Aortic smooth muscle cell (primary cell): ENCODE measurements around the gene CLCA2. TPM values are rescaled to one million over a fixed set of nuclear protein-coding genes. Genes with fewer than 3 reads are reported as not detected.

ENCODE experiments used
- total RNA-seq: library from RNA; depleted of rRNA; stranded (reverse); fragments of >200 nt; gene quantifications from 2 replicates; pipeline ENCODE4 v1.2.3, GENCODE V29; 2014

The CLCA2 gene, protein sequence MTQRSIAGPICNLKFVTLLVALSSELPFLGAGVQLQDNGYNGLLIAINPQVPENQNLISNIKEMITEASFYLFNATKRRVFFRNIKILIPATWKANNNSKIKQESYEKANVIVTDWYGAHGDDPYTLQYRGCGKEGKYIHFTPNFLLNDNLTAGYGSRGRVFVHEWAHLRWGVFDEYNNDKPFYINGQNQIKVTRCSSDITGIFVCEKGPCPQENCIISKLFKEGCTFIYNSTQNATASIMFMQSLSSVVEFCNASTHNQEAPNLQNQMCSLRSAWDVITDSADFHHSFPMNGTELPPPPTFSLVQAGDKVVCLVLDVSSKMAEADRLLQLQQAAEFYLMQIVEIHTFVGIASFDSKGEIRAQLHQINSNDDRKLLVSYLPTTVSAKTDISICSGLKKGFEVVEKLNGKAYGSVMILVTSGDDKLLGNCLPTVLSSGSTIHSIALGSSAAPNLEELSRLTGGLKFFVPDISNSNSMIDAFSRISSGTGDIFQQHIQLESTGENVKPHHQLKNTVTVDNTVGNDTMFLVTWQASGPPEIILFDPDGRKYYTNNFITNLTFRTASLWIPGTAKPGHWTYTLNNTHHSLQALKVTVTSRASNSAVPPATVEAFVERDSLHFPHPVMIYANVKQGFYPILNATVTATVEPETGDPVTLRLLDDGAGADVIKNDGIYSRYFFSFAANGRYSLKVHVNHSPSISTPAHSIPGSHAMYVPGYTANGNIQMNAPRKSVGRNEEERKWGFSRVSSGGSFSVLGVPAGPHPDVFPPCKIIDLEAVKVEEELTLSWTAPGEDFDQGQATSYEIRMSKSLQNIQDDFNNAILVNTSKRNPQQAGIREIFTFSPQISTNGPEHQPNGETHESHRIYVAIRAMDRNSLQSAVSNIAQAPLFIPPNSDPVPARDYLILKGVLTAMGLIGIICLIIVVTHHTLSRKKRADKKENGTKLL
- 0.26 and 1.2 TPM in 2 replicates for total RNA-seq

DNA sequence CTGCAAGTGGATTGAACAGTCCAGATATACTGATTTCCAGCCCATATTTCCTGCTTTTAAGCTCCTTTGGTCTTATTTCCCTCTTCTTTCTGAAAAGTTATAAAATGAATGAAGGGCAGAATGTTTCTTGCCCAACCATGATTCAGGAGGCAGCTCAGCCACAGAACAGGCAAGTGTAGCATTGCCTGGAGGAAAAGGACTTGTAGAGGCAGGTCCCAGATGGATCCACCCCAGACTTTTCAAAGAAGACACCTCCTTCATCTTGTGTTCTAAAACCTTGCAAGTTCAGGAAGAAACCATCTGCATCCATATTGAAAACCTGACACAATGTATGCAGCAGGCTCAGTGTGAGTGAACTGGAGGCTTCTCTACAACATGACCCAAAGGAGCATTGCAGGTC, at the start of gene CLCA2:
Gene CLCA2 (plus strand): TSS at position 299 of the 400 bp plus-strand sequence. CDS start 77 bp downstream, at position 376.

DNA sequence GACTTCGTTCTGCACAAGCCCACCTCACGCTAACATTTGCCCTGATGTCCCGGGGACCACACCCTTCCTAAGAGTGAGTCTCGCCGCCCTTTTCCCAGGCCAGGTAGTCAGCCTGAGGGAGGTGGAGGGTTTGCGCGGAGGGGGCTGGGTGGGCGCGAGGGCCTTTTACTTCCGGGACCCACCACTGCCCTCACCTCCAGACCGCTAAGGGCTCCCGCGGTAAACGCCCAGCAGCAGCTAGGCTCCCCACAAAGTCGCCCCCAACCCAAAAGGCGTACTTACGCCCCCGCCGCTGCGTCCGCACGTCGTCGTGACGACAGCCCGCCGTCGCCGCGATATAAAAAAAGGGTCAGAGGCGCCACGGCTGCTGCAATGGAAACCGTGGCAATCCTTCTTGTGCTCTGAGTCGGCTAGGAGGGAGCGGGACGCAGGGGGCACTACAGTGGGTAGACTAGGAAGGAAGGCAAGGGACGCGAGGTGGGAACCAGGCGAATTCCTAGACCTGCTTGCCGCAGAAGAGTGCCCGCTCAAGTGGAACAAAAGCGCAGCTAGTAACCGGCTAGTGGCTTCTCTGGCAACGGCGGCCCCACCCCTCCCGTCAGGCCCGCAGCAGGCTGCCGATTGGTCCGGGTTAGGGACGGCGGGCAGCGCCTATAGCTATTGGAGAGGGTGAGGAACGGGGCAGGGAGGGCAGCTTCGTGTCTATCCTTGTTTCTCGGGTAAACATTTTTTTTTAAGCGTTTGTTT, 28.0 kb upstream of the CLCA2 start, which contains the start of gene ODF2L:
Gene ODF2L (minus strand): TSS at position 573 of the 747 bp plus-strand sequence. CDS start 9,296 bp downstream, outside the sequence.

DNA sequence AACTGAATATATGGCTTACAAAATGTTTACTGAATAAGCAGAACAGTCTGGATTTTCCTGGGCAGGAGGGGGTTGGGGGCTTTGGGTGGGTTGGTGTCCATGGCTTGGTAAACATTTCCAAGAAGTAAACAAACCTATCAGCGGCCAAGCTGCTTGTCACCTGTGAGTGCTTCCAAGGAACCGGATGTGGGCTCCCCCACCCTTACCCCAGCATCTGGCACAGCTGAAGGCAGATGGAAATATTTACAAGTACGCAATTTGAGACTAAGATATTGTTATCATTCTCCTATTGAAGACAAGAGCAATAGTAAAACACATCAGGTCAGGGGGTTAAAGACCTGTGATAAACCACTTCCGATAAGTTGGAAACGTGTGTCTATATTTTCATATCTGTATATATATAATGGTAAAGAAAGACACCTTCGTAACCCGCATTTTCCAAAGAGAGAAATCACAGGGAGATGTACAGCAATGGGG, 44.6 kb downstream of the CLCA2 start, which contains the start of gene CLCA1:
Gene CLCA1 (plus strand): TSS at position 427 of the 477 bp plus-strand sequence. CDS start 45 bp downstream, at position 472.

Other genes with a start within 250 kb of the CLCA2 start
- gene ODF2L, start 27.8 kb upstream of the CLCA2 start, total RNA-seq = 20.6 and 32.8 TPM in 2 replicates
- gene CLCA1, start 44.8 kb downstream of the CLCA2 start, total RNA-seq = not detected in 2 replicates
- gene CLCA4, start 122.9 kb downstream of the CLCA2 start, total RNA-seq = 0.40 TPM in 1 of 2 replicates, not detected in the other